ENCODE data around the gene AK1.
"Not testable (repeated sequence)": the region's sequence is repeated elsewhere in the genome, so short reads cannot be mapped to it uniquely, and the experiment has no call there.

Gene AK1

GRCh38 chr9:127885508-127886281, 8.2 kb upstream of the AK1 start:
- no peak for TF ChIP-seq CTCF (IDR thresholded peaks at IDR 0.05; ENCODE audit: control insufficient read depth, extremely low read depth, insufficient read depth)
- DNase-seq (ENCODE audit: low read depth): no peak
- no peak overlapping the region for H3K4me3 ChIP-seq (ENCODE audit: low read depth, low read length)

GRCh38 chr9:127884976-127885490, 7.6 kb upstream of the AK1 start:
- TF ChIP-seq CTCF (IDR thresholded peaks at IDR 0.05; ENCODE audit: control insufficient read depth, extremely low read depth, insufficient read depth): no peak
- H3K4me3 ChIP-seq (ENCODE audit: low read depth, low read length): no peak overlapping the region
- no peak for DNase-seq (ENCODE audit: low read depth)

GRCh38 chr9:127884427-127884911, 7.0 kb upstream of the AK1 start:
- no peak for DNase-seq (ENCODE audit: low read depth)
- no peak overlapping the region for H3K4me3 ChIP-seq (ENCODE audit: low read depth, low read length)
- no peak for TF ChIP-seq CTCF (IDR thresholded peaks at IDR 0.05; ENCODE audit: control insufficient read depth, extremely low read depth, insufficient read depth)

- H3K4me3 ChIP-seq (ENCODE audit: low read depth, low read length): no peak overlapping the region
- DNase-seq (ENCODE audit: low read depth): no peak
- TF ChIP-seq CTCF (IDR thresholded peaks at IDR 0.05; ENCODE audit: control insufficient read depth, extremely low read depth, insufficient read depth): no peak
These were observed 6.5 kb upstream of the AK1 start for GRCh38 chr9:127883959-127884358.

- not testable (repeated sequence) for DNase-seq (ENCODE audit: low read depth)
These were observed 4.2 kb upstream of the AK1 start for GRCh38 chr9:127881715-127882114.

GRCh38 chr9:127880143-127880542, 2.7 kb upstream of the AK1 start:
- DNase-seq (ENCODE audit: low read depth): no peak
- H3K4me3 ChIP-seq (ENCODE audit: low read depth, low read length): no peak overlapping the region
- no peak for TF ChIP-seq CTCF (IDR thresholded peaks at IDR 0.05; ENCODE audit: control insufficient read depth, extremely low read depth, insufficient read depth)

More at GRCh38 chr9:127881715-127882114, 4.2 kb upstream of the AK1 start:
- H3K4me3 ChIP-seq (ENCODE audit: low read depth, low read length): not testable (repeated sequence)

- no peak for TF ChIP-seq CTCF (IDR thresholded peaks at IDR 0.05; ENCODE audit: control insufficient read depth, extremely low read depth, insufficient read depth)
- H3K4me3 ChIP-seq (ENCODE audit: low read depth, low read length): no peak overlapping the region
- DNase-seq (ENCODE audit: low read depth): no peak
These were observed 1.3 kb upstream of the AK1 start for GRCh38 chr9:127878652-127879390.
